DND-41 (cell line): ENCODE measurements around the gene PPP6R2.
"Not testable (repeated sequence)": the region's sequence is repeated elsewhere in the genome, so short reads cannot be mapped to it uniquely, and the experiment has no call there.

ENCODE experiments used
- ATAC-seq: fragments of 200-7000 bp; cut with Tn5 transposase; 3 replicates; pipeline ENCODE4 v1.9.1; 2021; ENCODE audit warnings: low read depth; ENCODE audit not compliant: insufficient read depth
- DNase-seq: peaks from one replicate; pipeline ENCODE4 v3.0.0-alpha.2; 2020
- H2AFZ ChIP-seq: 2 replicates; pipeline ENCODE4 v1.6.0; 2012; ENCODE audit warnings: low read depth, low read length
- H3K27ac ChIP-seq: 2 replicates; pipeline ENCODE4 v1.5.1; 2012; ENCODE audit warnings: low read length, inconsistent platforms
- H3K27me3 ChIP-seq: fragments of 200-600 bp; sonication (generic); 2 replicates; pipeline ENCODE4 v1.6.0; 2012; ENCODE audit warnings: low read length, mild to moderate bottlenecking, inconsistent platforms; ENCODE audit not compliant: insufficient read depth, poor library complexity
- H3K36me3 ChIP-seq: 2 replicates; pipeline ENCODE4 v1.5.1; 2012; ENCODE audit warnings: low read length, inconsistent platforms; ENCODE audit not compliant: insufficient read depth
- H3K4me1 ChIP-seq: 2 replicates; pipeline ENCODE4 v1.5.1; 2012; ENCODE audit warnings: mild to moderate bottlenecking, low read length; ENCODE audit not compliant: insufficient read depth
- H3K4me2 ChIP-seq: 2 replicates; pipeline ENCODE4 v1.6.0; 2012; ENCODE audit warnings: mild to moderate bottlenecking, moderate library complexity, low read length, inconsistent platforms; ENCODE audit not compliant: insufficient read depth
- H3K4me3 ChIP-seq, 2 experiments: fragments of 200-600 bp in 1 of 2; shearing (Covaris generic) in 1 of 2; 2 replicates each; pipeline ENCODE4 v1.5.1; 2012 to 2016; ENCODE audit warnings: inconsistent platforms in 2 of 2, low read length in 2 of 2, mild to moderate bottlenecking in 2 of 2, low read depth in 1 of 2, moderate library complexity in 1 of 2
- H3K79me2 ChIP-seq: 2 replicates; pipeline ENCODE4 v1.6.0; 2012; ENCODE audit warnings: low read length, inconsistent platforms; ENCODE audit not compliant: insufficient read depth
- H3K9ac ChIP-seq: 2 replicates; pipeline ENCODE4 v1.6.0; 2012; ENCODE audit warnings: low read depth, mild to moderate bottlenecking, inconsistent platforms, low read length, moderate library complexity
- H3K9me3 ChIP-seq: 2 replicates; pipeline ENCODE4 v1.5.1; 2012; ENCODE audit warnings: low read length, moderate library complexity, mild to moderate bottlenecking, inconsistent platforms; ENCODE audit not compliant: insufficient read depth, severe bottlenecking
- H4K20me1 ChIP-seq: 2 replicates; pipeline ENCODE4 v1.6.0; 2012; ENCODE audit warnings: low read length; ENCODE audit not compliant: insufficient read depth
- CTCF ChIP-seq: IDR thresholded peaks from 2 replicates; pipeline ENCODE4 v1.5.1; 2012; ENCODE audit warnings: borderline replicate concordance, low read length, moderate library complexity, mild to moderate bottlenecking; ENCODE audit not compliant: poor library complexity, severe bottlenecking; ENCODE audit errors: extremely low read depth
- EZH2 ChIP-seq: IDR thresholded peaks from 3 replicates; pipeline ENCODE4 v1.6.1; 2012; ENCODE audit warnings: borderline replicate concordance, low read depth, mild to moderate bottlenecking, moderate library complexity, low read length, inconsistent platforms; ENCODE audit not compliant: severe bottlenecking

The PPP6R2 gene

GRCh38 chr22:50363166-50363802 is 20.2 kb downstream of the PPP6R2 start:
- no peak overlapping the region for H2AFZ ChIP-seq
- H3K4me3 ChIP-seq = no peak overlapping the region
- no peak overlapping the region for H3K4me2 ChIP-seq
- ATAC-seq (no peak; the same call in 2 of the 3 replicates), DNase-seq (no peak)
- H3K36me3 ChIP-seq = peaks cover 36% of the 10 kb centered on the region
- H3K27me3 ChIP-seq = no peaks in the 10 kb centered on the region
- H3K79me2 ChIP-seq = peaks cover 94% of the 10 kb centered on the region
- no peak for TF ChIP-seq EZH2
- H3K27ac ChIP-seq = no peak overlapping the region
- H3K9me3 ChIP-seq = no peaks in the 10 kb centered on the region
- H3K4me1 ChIP-seq = no peaks in the 10 kb centered on the region
- H4K20me1 ChIP-seq = peaks cover 66% of the 10 kb centered on the region
- H3K9ac ChIP-seq = no peak overlapping the region

- not testable (repeated sequence) for H3K27ac ChIP-seq, H3K9me3 ChIP-seq, DNase-seq, ATAC-seq, H2AFZ ChIP-seq, H3K27me3 ChIP-seq, H3K9ac ChIP-seq, H3K4me2 ChIP-seq, H3K4me1 ChIP-seq, H3K4me3 ChIP-seq
- H4K20me1 ChIP-seq = peaks cover 65% of the 10 kb centered on the region
- peaks cover 93% of the 10 kb centered on the region for H3K79me2 ChIP-seq
- peaks cover 37% of the 10 kb centered on the region for H3K36me3 ChIP-seq
These were observed 20.7 kb downstream of the PPP6R2 start for GRCh38 chr22:50363803-50364194.

- Histone ChIP-seq H3K36me3 (peaks cover 40% of the 10 kb centered on the region), H3K27ac (no peak overlapping the region), H3K9ac (no peak overlapping the region), H3K4me3 (no peak overlapping the region), H3K27me3 (no peaks in the 10 kb centered on the region), H3K4me1 (no peaks in the 10 kb centered on the region), H3K9me3 (no peaks in the 10 kb centered on the region), H2AFZ (no peak overlapping the region), H3K79me2 (peaks cover 72% of the 10 kb centered on the region), H3K4me2 (no peak overlapping the region), H4K20me1 (peaks cover 39% of the 10 kb centered on the region)
- DNase-seq (no peak), ATAC-seq (no peak)
- no peak for TF ChIP-seq EZH2
- no peak for TF ChIP-seq CTCF
These were observed 24.8 kb downstream of the PPP6R2 start for GRCh38 chr22:50367778-50368500.

DNA sequence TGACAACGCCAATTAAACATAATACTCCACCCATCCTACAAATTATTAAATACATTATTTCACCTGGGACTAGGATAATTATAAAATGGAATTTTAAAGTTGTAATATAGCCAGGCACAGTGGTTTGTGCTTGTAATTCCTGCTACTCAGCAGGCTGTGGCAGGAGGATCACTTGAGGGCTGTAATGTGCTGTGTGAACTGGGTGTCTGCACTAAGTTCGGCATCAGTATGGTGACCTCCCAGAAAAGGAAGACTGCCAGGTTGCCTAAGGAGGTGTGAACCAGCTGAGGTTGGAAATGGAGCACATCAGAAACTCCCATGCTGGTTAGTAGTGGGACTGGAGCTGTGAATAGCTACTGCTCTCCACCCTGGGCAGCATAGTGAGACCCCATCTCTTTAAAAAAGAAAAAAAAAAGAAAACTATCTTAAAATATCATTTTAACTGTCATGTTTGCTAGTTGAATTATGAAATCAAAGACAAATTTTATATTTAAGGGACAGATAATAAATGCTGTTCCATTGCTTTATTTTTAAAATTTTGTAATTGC is 28.0 kb downstream of the PPP6R2 start:
- H3K79me2 ChIP-seq = peaks cover 54% of the 10 kb centered on the region
- H3K27me3 ChIP-seq = no peaks in the 10 kb centered on the region
- H4K20me1 ChIP-seq = peaks cover 24% of the 10 kb centered on the region
- H3K4me2 ChIP-seq = no peak overlapping the region
- H3K4me3 ChIP-seq = no peak overlapping the region
- no peak overlapping the region for H2AFZ ChIP-seq
- no peak overlapping the region for H3K9ac ChIP-seq
- TF ChIP-seq CTCF (no peak), EZH2 (no peak)
- no peaks in the 10 kb centered on the region for H3K4me1 ChIP-seq
- no peak overlapping the region for H3K27ac ChIP-seq
- no peaks in the 10 kb centered on the region for H3K9me3 ChIP-seq
- no peak for ATAC-seq
- DNase-seq = no peak
- peaks cover 65% of the 10 kb centered on the region for H3K36me3 ChIP-seq
